ENCODE measurements around the gene CRYL1.

CRYL1 gene, protein sequence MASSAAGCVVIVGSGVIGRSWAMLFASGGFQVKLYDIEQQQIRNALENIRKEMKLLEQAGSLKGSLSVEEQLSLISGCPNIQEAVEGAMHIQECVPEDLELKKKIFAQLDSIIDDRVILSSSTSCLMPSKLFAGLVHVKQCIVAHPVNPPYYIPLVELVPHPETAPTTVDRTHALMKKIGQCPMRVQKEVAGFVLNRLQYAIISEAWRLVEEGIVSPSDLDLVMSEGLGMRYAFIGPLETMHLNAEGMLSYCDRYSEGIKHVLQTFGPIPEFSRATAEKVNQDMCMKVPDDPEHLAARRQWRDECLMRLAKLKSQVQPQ

GRCh38 chr13:20525601-20526544 is at the start of gene CRYL1:
Gene CRYL1, minus strand, starts transcription at chr13:20525857. Its CDS starts 63 bp downstream, at chr13:20525794.
- peak; percentile 65 for DNase-seq

DNA sequence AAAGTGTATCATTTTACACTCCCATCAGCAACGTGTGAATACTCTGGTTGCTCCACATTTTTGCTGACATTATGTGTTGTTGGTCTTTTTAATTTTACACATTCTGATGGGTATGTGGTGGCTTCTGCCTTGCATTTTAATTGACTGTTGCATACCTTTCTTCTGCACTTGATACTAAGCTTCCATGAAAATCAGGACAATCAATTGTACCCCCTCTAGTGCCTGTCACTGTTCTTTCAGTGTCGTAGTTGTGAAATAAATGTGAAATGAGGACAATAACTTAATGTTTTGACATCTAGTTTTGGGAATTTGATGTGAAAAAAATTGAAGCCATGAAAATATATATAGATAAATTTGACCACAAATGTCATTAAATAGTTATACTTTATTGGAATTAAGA is 48.0 kb upstream of the CRYL1 start:
- no peak for DNase-seq

DNA sequence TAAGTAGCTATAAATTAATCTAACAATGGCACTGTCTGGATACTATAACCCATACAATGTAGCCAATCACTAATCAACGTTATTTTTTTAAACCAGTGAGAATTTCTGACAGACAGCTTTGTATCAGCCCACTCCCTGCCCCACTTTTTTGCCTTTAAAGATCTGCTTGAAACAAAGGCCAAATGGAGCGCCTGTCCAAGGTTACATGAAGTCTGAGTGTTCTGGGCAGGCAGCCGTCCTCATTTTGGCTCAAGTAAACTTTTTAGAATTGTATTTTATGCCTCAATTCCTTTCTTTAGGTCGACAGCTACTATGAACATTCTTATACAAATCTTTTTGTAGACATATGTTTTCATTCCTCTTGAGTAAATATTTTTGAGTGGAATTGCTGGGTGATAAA is 47.5 kb upstream of the CRYL1 start:
- DNase-seq, result no peak

DNA sequence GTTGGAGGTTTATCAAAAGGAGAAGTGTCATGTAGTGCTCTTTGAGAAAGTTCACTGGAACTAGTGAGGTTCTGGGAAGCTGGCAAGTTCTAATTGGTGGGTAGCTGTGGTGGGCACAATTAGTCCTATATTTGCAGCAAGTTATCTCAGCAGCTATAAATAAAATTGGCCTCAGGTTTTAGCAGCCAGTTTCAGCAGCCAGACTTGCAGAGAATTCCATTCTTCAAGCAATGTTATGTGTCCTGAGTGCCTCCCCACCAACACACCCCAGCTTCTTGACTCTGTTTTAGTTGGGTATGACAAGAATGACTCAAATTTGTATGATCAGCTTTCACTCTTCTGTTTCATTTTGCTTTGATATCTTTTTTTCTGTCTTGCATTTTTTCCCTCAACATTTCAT is 46.0 kb upstream of the CRYL1 start:
- DNase-seq, result no peak

- no peak for DNase-seq
These were observed 44.9 kb upstream of the CRYL1 start for GRCh38 chr13:20570517-20570916.

GRCh38 chr13:20567881-20568528 is 42.3 kb upstream of the CRYL1 start:
- DNase-seq, result no peak

GRCh38 chr13:20566898-20567874 is 41.5 kb upstream of the CRYL1 start, which contains the start of gene IFT88:
Gene IFT88, plus strand, starts transcription at chr13:20567157. Its CDS starts 7,229 bp downstream, at chr13:20574386.
- DNase-seq, result peak; percentile 77

DNA sequence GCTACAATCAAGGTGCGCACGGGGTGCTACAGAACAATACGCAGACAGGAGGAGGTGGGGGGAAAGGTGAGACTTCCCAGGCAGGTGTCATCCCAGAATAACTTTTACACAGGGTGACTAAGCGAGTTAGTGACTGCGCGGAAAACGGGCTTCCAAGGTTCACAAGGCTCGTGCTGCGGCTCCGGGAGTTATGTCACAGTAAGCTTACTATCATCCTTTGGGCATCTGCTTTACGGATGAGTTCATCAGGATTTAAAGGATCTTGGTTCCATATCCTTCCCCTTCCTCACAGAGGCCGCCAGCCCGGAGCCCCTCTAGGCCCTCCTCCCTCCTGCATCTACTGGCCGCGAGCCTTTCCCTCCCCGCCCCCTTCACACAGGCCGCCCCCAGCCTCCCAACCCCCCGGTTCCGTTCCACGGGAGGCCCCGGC is 40.8 kb upstream of the CRYL1 start:
- peak; percentile 16 for DNase-seq

- DNase-seq, result no peak
These were observed 39.6 kb upstream of the CRYL1 start for GRCh38 chr13:20565115-20565736.

DNA sequence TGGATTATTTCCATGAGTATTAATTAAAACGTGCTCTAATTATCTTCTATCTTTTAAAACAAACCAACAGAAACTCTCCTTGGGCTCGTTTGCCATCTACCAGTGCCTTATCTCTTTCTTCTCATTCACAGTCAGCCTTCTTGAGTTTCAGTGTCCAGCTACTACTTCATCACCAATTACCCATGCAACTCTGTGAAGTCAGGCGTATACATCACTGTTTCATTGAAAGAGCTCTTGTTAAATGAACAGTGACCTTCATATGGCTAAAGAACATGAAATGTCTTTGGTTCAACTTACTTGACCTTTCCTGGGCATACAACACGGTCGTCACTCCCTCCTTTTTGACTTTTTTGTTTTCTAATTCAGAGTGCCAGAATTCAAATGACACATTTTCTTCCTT is 36.1 kb upstream of the CRYL1 start:
- no peak for DNase-seq

GRCh38 chr13:20559659-20560356 is 34.2 kb upstream of the CRYL1 start:
- DNase-seq, result no peak

- DNase-seq, result no peak
These were observed 33.3 kb upstream of the CRYL1 start for GRCh38 chr13:20558982-20559381.

- DNase-seq, result no peak
These were observed 27.7 kb upstream of the CRYL1 start for GRCh38 chr13:20553311-20553710.

DNA sequence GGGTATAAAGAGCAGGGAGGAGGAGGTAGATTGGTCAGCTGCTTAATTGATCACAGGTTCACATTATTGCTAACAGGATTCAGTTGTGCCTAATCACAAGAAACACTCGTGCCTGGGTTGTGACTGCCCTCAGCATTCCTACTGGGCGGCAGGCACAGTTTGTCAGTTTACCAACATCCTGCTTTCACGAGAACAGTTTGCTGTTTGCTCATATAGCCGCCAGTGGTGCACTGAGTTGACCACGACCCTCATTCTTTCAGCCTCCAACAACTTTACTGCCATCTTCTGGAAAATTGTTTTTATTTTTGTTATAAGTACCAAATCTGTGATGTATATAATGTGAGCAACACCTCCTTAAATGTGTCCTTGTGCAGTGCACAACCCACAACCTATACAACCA is 25.1 kb upstream of the CRYL1 start:
- no peak for DNase-seq

GRCh38 chr13:20547479-20547908 is 21.8 kb upstream of the CRYL1 start:
- DNase-seq, result no peak

DNA sequence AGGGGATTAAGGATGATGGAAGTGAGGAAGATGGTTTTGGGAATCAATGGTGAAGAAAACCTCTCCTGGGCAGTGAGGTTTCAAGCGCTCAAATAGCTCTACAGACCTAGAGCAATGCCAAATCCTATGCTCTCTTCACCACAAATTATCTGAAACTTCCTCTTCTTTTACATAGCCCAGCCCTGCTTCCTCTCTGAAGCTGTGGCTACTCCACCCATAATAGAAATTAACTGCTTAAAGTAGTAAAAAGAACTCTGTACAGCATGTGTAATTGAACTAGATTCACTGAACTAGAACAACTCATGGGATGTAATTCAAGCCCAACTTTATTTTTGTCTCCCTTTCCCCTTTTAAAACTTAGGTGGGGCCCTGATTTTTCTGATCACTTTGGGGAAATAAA is 20.9 kb upstream of the CRYL1 start:
- DNase-seq, result peak; percentile 18

- DNase-seq, result no peak
These were observed 18.7 kb upstream of the CRYL1 start for GRCh38 chr13:20544201-20544923.

GRCh38 chr13:20536992-20537391 is 11.3 kb upstream of the CRYL1 start:
- no peak for DNase-seq

DNA sequence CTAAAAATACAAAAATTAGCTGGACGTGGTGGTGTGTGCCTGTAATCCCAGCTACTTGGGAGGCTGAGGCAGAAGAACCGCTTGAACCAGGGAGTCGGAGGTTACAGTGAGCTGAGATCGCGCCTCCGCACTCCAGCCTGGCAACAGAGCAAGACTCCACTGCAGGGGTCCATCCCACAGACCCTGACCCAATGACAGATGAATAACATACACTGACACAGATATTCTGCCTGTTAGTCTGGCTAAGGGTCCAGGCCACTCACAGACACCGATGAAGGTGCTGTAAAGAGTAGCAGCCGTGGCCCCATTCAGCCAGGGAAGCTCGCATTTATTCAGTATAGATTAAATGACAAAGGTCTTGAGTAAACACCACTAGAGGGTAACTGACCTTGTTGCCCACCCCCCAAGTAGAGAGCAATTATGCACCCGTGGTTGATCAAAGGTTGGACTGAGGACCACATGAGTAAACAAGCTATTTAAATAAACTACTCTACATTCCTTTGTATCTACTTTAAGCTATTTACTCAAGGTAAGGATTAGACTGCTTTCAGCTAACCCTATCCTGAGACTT is 8.5 kb upstream of the CRYL1 start:
- DNase-seq, result no peak

DNA sequence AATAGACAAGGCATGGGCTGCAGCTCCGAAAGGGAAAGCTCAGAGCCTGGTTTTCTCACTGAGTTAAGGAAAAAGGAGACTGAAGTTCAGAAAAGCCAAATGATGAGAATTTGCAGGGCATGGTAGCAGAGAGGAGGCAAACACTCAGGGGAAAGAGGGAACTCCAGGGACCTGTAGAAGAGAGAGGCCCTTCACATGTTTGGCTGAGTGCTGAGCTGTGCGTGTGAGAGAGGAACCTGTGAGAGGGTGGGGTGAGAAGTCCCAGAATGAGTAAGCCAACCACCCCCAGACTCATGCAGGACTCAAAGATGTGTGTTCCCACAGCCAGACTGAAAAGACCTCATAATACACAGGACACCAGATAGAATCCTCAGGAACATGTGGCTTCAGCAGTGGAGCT is 2.8 kb upstream of the CRYL1 start:
- DNase-seq, result no peak

All from CD4-positive, alpha-beta T cell treated with Interleukin-4 for 4 hours (primary cell).